Lung microvascular endothelial cell (primary cell): ENCODE results near the gene RUNX1. TPM values are rescaled to one million over a fixed set of nuclear protein-coding genes. Genes with fewer than 3 reads are reported as not detected.

Experiments
- DNase-seq, 2 donors: peaks; one replicate each; pipeline versions ENCODE4 v3.0.0 to v3.0.0-alpha.2; 2010; ENCODE audit warnings: low read depth in 2 of 2
- total RNA-seq: library from RNA; depleted of rRNA; stranded (reverse); fragments of >200 nt; gene quantifications from 2 replicates; pipeline ENCODE4 v1.2.1, GENCODE V29; 2014

The RUNX1 gene
- total RNA-seq, 1 donor from 2014 or later, result 0.20 TPM

- DNase-seq, result no peak
Observed at GRCh38 chr21:34946916-34947534, 102.1 kb downstream of the RUNX1 start.

- no peak for DNase-seq
Observed at GRCh38 chr21:34946385-34946840, 102.7 kb downstream of the RUNX1 start.

DNA sequence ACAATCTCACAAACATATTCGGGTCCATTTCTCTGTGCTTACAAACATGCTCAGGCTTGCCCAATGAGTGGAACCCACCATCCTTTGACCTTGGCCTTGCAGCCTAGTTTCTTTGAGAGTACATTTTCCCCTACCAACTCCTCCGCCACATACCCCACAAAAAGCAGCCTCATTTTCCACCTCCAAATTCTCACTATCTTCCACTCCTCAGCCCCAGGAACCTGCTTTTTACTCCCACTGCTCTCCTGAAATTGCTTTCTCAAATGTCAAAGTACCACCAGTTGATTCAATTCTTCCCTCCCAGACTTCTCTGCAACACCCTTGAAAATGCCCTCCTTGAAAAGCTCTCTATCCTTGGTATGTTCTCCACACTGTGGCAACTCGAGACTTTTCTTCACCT, 103.8 kb downstream of the RUNX1 start:
- DNase-seq, result no peak

GRCh38 chr21:34944015-34944755, 104.9 kb downstream of the RUNX1 start:
- DNase-seq, result no peak

- no peak for DNase-seq
Observed at GRCh38 chr21:34942911-34943310, 106.2 kb downstream of the RUNX1 start.

GRCh38 chr21:34941162-34941561, 107.9 kb downstream of the RUNX1 start:
- no peak for DNase-seq

DNA sequence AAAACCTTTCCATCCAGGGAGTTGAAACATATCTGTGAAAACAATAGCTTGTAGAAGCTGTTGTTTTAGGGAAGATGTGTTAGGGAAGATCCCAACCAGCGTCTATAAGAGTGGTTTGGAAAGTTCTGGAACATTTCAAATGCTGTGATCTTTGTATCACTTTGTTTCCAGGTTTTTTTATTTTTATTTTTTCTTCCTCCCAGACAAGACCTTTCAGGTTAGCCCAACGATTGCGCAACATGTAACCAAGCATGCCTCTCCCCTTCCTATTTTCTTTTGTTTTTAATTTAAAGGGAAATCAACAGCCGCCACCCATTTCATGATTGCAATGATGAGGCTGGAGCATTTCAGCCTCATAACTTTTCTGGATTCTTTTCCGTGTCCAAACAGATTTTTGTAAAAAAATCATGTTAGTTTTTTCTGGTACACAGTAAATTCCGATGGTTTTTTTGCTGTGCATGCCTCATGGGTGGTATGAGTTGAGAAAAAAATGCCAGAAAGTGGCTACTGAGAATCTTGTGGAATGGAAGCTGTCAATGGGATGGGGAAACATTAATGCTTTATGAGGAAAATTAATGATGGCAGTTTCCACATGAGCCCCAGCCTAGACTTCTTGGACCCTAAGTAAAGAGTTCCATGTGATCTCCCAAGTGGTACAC, 109.3 kb downstream of the RUNX1 start:
- DNase-seq, result no peak

GRCh38 chr21:34938089-34938764, 110.9 kb downstream of the RUNX1 start:
- peak in 1 of 2 donors; percentile 27 for DNase-seq

GRCh38 chr21:34936883-34937563, 112.1 kb downstream of the RUNX1 start:
- DNase-seq, result peak; percentile 28 to 52

DNA sequence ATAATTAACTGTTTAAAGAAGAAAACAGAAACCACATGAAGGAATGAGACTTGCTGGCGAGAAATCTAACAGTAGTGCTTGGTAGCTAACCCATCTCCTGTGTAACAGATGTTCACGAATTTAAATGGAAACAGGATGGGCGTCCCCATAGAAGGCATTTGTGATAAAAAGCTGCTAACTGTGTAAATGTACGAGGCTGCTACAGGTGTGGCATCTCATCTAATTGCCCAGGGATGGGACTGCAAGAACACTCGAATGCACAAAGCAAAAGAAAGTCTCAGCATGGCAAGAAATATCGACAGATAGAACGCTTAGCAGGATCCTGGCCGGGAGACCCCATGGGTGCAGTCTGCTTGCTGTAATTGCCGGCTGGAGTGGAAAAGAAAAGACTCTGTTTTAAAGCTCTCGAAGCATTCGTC, 112.7 kb downstream of the RUNX1 start:
- DNase-seq, result no peak

DNA sequence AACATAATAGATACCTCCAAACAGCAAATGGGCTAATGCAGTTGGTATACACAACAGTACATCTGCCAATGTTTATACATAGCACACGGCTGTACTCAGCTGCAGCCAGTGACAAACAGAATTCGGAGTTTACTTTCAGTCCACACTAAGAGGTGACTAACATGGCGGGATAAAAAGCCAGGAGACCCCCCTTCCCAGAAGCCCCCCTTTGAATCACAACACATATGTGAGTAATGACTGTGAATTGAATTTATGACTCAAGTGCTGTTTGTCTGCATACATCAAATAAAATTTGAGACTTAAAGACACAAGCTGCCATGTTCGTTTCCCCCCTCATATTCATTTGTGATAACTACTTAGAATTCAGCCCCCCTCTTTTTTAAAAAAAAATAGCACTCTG, 113.2 kb downstream of the RUNX1 start:
- no peak for DNase-seq

- DNase-seq, result no peak
Observed at GRCh38 chr21:34935452-34935851, 113.7 kb downstream of the RUNX1 start.

GRCh38 chr21:34934350-34934749, 114.8 kb downstream of the RUNX1 start:
- no peak for DNase-seq

DNA sequence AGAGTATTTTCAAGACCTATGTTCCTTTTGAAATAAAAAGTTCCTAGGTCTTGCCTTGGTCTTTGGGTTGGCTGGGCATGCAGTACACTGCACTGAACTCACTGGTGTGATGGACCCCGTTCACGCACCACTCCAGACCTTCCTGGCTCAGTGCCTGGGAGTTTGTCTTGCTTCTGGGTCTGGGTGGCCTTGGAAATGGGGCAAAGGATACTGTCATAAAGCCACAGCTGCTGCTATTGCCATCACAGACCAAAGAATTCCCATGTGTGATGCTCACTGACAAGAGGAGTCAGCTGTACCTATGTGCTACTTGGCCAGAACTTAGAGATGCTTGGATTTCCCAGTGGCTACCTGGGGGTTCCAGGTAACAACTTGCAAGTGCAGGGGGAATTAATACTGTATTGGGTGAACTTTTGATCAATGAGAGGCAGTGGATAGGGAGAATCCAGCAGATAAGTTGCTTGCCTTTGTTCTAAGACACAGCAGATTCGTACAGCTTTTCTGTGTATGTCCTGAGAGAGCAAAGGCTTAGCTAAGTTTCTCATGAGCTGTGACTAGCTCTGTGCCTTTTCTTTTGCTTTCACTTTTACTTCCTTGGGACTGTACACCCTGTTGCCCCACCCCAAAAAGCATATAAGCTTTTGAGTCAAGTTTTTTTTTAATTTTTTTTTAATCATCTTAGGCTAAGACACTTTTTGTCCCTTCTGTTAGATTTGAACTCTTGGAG, 115.3 kb downstream of the RUNX1 start:
- DNase-seq, result peak in 1 of 2 donors; percentile 18

GRCh38 chr21:34932233-34932632, 116.9 kb downstream of the RUNX1 start:
- DNase-seq, result no peak

GRCh38 chr21:34930971-34931370, 118.1 kb downstream of the RUNX1 start:
- no peak for DNase-seq

DNA sequence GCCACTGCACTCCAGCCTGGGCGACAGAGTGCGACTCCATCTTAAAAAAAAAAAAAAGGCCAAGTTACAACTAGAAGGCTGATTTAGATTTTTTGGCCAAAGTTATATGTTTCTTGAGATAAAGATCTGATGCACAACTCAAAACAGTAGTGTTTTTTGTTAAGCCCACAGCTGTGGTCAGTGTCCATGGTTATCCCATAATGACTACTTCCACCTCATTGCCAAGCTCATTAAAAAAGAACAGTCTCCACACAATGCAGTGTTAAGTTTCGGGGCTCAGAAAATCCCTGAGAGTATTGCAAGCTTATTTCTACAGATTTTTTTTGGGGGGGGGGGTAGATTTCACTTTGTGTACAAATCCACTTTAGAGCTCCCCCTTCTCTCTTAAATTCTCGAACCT, 120.5 kb downstream of the RUNX1 start:
- no peak for DNase-seq

DNA sequence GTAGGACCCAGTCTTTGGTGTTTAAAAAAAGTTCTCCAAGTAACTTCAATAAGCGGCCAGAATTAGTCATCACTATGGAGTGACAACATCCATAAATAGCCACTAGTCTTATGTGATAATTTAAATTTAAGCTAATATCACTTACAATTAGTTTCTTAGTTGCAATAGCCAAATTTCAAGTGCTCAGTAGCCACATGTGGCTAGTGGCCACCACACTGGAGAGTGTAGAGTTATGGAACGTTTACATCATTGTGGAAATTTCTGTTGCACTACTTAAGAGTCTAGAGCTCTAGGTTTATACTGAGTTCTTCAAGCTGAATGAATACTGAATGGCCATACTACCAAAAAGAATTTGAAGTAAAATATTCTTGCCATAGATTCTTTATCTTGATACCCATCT, 121.1 kb downstream of the RUNX1 start:
- no peak for DNase-seq

GRCh38 chr21:34926803-34927467, 122.2 kb downstream of the RUNX1 start:
- peak in 1 of 2 donors; percentile 22 for DNase-seq

GRCh38 chr21:34925597-34925996, 123.5 kb downstream of the RUNX1 start:
- no peak for DNase-seq
